Measurements from ENCODE around the gene CIPC. TPM values are rescaled to one million over a fixed set of nuclear protein-coding genes. Genes with fewer than 3 reads are reported as not detected.

The CIPC gene
- total and polyA plus RNA-seq, 2 donors (not counting 1 experiment from before 2014, with no cell fraction given), result 13.3 to 47.0 TPM

DNA sequence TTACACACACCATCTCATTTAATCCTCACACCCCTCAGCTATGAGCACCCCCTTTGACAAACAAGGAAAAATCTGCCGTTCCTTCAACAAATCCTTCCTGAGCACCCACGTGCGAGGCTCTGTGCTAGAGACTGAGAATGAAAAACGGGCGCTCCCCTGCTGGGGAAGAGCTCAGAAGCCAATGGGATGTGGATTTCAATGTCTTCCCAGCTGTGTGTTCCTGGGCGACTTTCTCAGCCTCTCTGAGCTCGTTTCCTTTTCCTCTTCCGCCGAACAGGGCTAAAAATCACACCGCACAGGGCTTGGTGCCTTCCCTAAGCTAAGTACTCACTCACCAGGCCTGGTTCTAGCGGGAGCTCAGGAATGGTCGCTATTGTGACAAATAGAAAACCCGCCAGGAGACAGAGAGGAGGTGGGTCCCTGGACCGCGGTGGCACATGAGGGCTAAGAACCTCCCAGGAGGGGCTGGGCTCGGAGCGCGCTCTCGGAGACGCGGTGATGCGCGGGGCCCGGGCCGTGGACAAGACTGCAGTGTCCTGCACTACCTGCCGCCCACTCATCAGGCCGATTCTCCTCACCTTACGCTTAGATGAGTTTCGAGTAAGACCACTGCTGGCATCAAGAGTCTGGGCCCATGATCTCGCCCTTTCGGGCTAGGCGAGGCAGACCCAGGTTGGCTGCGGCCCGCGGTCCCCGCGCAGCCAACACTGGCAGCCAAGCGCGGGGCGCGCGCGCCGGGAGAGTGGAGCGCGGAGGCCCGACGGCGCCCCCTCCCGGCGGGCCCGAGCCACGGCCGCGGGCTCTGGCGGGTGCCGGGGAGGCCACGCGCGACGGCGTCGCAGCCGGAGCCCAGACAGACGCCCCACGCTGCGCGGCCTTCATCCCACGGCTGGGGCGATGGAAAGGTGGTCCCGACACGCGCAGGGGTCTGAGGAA is 26.6 kb downstream of the CIPC start:
- Histone ChIP-seq H4K20me1 (ENCODE audit: control insufficient read depth, insufficient read depth, low read length, poor library complexity, severe bottlenecking) (no peaks in the 10 kb centered on the region), H3K4me1 (ENCODE audit: control insufficient read depth in 2 of 2, insufficient read depth in 2 of 2, low read length in 2 of 2) (peaks cover 54 to 60% of the 10 kb centered on the region in 2 donors), H3K27me3 (replicated peaks in 1 of 4; ENCODE audit: control extremely low read depth in 1 of 4, control insufficient read depth in 3 of 4, insufficient read depth in 4 of 4, low read length in 3 of 4) (peaks cover 0 to 28% (median 4%) of the 10 kb centered on the region in 4 experiments), H3K9me3 (ENCODE audit: control extremely low read depth in 1 of 3, control insufficient read depth in 2 of 3, insufficient read depth in 1 of 3, low read length in 2 of 3) (no peaks in the 10 kb centered on the region), H3K9ac (ENCODE audit: low read length) (peak overlapping the region; percentile 78), H3K79me2 (ENCODE audit: control insufficient read depth, insufficient read depth, low read length) (peaks cover 17% of the 10 kb centered on the region), H3K36me3 (replicated peaks in 1 of 2; ENCODE audit: control extremely low read depth in 1 of 2, control insufficient read depth in 1 of 2, extremely low read depth in 1 of 2, insufficient read depth in 2 of 2, low read length in 1 of 2) (no peaks in the 10 kb centered on the region), H2AFZ (ENCODE audit: insufficient read depth, low read depth, low read length, poor library complexity, severe bottlenecking) (peak overlapping the region; percentile 90), H3K4me3 (ENCODE audit: control extremely low read depth in 1 of 5, extremely low read depth in 1 of 5, insufficient read depth in 1 of 5, low read depth in 2 of 5, low read length in 4 of 5) (peak overlapping the region; percentile 32 to 79 (median 73)), H3K27ac (ENCODE audit: low read length in 2 of 2) (peak overlapping the region; percentile 39 to 93), H3K4me2 (replicated peaks; ENCODE audit: low read depth, low read length, poor library complexity, severe bottlenecking) (peak overlapping the region; percentile 92)
- 5% methylated on average over 72 of the region's 73 CpGs for WGBS (ENCODE audit: insufficient coverage)
- intact Hi-C loops (cut with micrococcal nuclease), result loop anchor here (1.0 to 5.0 kb wide), 8 partner anchors 16 to 583 kb away; partner anchors contain the start of genes AHSA1, ALKBH1, ANGEL1 and GSTZ1
- Mint-ChIP-seq H3K4me1 (peaks cover 59% of the 10 kb centered on the region), H3K9me3 (ENCODE audit: insufficient read depth) (no peaks in the 10 kb centered on the region), H3K27me3 (peaks cover 12% of the 10 kb centered on the region), H3K27ac (peak overlapping the region; percentile 94), H3K4me3 (peak overlapping the region; percentile 93)
- peak; percentile 42 for ATAC-seq (ENCODE audit: low read depth)
- TF ChIP-seq, protein P1, sequence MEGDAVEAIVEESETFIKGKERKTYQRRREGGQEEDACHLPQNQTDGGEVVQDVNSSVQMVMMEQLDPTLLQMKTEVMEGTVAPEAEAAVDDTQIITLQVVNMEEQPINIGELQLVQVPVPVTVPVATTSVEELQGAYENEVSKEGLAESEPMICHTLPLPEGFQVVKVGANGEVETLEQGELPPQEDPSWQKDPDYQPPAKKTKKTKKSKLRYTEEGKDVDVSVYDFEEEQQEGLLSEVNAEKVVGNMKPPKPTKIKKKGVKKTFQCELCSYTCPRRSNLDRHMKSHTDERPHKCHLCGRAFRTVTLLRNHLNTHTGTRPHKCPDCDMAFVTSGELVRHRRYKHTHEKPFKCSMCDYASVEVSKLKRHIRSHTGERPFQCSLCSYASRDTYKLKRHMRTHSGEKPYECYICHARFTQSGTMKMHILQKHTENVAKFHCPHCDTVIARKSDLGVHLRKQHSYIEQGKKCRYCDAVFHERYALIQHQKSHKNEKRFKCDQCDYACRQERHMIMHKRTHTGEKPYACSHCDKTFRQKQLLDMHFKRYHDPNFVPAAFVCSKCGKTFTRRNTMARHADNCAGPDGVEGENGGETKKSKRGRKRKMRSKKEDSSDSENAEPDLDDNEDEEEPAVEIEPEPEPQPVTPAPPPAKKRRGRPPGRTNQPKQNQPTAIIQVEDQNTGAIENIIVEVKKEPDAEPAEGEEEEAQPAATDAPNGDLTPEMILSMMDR (IDR thresholded peaks at IDR 0.05), result peak; percentile 78
- TF ChIP-seq EZH2 (IDR thresholded peaks at IDR 0.05; ENCODE audit: borderline replicate concordance, insufficient read depth, low read depth, low read length, poor library complexity, severe bottlenecking), result no peak
- ChIA-PET POLR2A (interaction anchor here (0.6 to 7.5 kb wide), 12 partner anchors 9 to 171 kb away, joined by 3 to 110 read pairs (median 5); partner anchors contain the start of gene CIPC), CTCF (interaction anchor here (0.6 to 26.3 kb wide), 22 partner anchors 9 to 332 kb away, joined by 3 to 757 read pairs (median 4); partner anchors contain the start of genes CIPC, SAMD15, TMED8 and VIPAS39)
- peak; percentile 89 for DNase-seq

Data from B cell (primary cell).